OCI-LY1 (cell line): ENCODE measurements around the gene ATG7.

ENCODE experiments used
- H2AFZ ChIP-seq: fragments of 200-600 bp; sonication (generic), shearing (Covaris generic); 2 replicates; pipeline ENCODE4 v1.6.0; 2014; ENCODE audit warnings: antibody characterized with exemption, mild to moderate bottlenecking, low read length
- H3F3A ChIP-seq: fragments of 200-600 bp; sonication (generic), shearing (Covaris generic); 2 replicates; pipeline ENCODE4 v1.6.0; 2014; ENCODE audit warnings: mild to moderate bottlenecking, antibody characterized with exemption, low read length, moderate library complexity; ENCODE audit not compliant: insufficient read depth
- H3K27ac ChIP-seq: fragments of 200-600 bp; sonication (generic); 2 replicates; pipeline ENCODE4 v1.5.1; 2014; ENCODE audit warnings: low read length, mixed run types, mild to moderate bottlenecking, low read depth; ENCODE audit not compliant: poor library complexity, severe bottlenecking
- H3K27me3 ChIP-seq: fragments of 200-600 bp; sonication (generic); 2 replicates; pipeline ENCODE4 v1.6.0; 2014; ENCODE audit warnings: antibody characterized with exemption, mild to moderate bottlenecking, low read length, moderate library complexity; ENCODE audit not compliant: insufficient read depth
- H3K36me3 ChIP-seq: fragments of 200-600 bp; sonication (generic); 2 replicates; pipeline ENCODE4 v1.6.1; 2014; ENCODE audit warnings: mild to moderate bottlenecking, antibody characterized with exemption, low read length, moderate library complexity, mixed read lengths; ENCODE audit not compliant: insufficient read depth
- H3K4me1 ChIP-seq: fragments of 200-600 bp; sonication (generic); 2 replicates; pipeline ENCODE4 v1.5.1; 2014; ENCODE audit warnings: mild to moderate bottlenecking, low read length, moderate library complexity; ENCODE audit not compliant: insufficient read depth, severe bottlenecking
- H3K4me2 ChIP-seq: fragments of 200-600 bp; sonication (generic), shearing (Covaris generic); 2 replicates; pipeline ENCODE4 v1.6.1; 2014; ENCODE audit warnings: low read length
- H3K4me3 ChIP-seq: fragments of 200-600 bp; sonication (generic); 2 replicates; pipeline ENCODE4 v1.5.1; 2014; ENCODE audit warnings: low read length, low read depth, mild to moderate bottlenecking, mixed read lengths; ENCODE audit not compliant: poor library complexity, severe bottlenecking
- H3K79me2 ChIP-seq: fragments of 200-600 bp; shearing (Covaris generic); 2 replicates; pipeline ENCODE4 v1.6.1; 2016; ENCODE audit warnings: mixed run types, low read length, mixed read lengths; ENCODE audit not compliant: insufficient read depth
- H3K9ac ChIP-seq: fragments of 200-600 bp; sonication (generic), shearing (Covaris generic); 2 replicates; pipeline ENCODE4 v1.6.1; 2014; ENCODE audit warnings: mild to moderate bottlenecking, low read length, mixed read lengths
- H3K9me2 ChIP-seq: fragments of 200-600 bp; sonication (generic), shearing (Covaris generic); 2 replicates; pipeline ENCODE4 v1.6.1; 2014; ENCODE audit warnings: low read depth, mild to moderate bottlenecking, low read length, mixed read lengths
- H3K9me3 ChIP-seq: fragments of 200-600 bp; shearing (Covaris generic); 2 replicates; pipeline ENCODE4 v1.6.1; 2014; ENCODE audit warnings: low read length, mixed read lengths
- H4K20me1 ChIP-seq: fragments of 200-600 bp; sonication (generic), shearing (Covaris generic); 2 replicates; pipeline ENCODE4 v1.6.0; 2016; ENCODE audit warnings: mild to moderate bottlenecking, low read length; ENCODE audit not compliant: insufficient read depth
- CTCF ChIP-seq: fragments of 200-600 bp; sonication (generic), shearing (Covaris generic); IDR thresholded peaks from 2 replicates; pipeline ENCODE4 v1.5.1; 2017; ENCODE audit warnings: mild to moderate bottlenecking, antibody characterized with exemption, low read length, moderate library complexity, mixed read lengths
- EZH2 ChIP-seq: fragments of 200-600 bp; sonication (generic), shearing (Covaris generic); IDR thresholded peaks from 2 replicates; pipeline ENCODE4 v1.8.0; 2017; ENCODE audit warnings: borderline replicate concordance, mixed run types, mild to moderate bottlenecking, antibody characterized with exemption, low read length, moderate library complexity, mixed read lengths

Gene ATG7

GRCh38 chr3:11463591-11463990 is 191.4 kb downstream of the ATG7 start:
- Histone ChIP-seq H3K9me2 (no peaks in the 10 kb centered on the region), H3K4me2 (no peak overlapping the region), H2AFZ (no peak overlapping the region), H3K36me3 (0 out of 2 replicates have a peak, but pooled peaks cover 8% of the 10 kb centered on the region), H3K9ac (no peak overlapping the region), H3K4me3 (no peak overlapping the region), H3K79me2 (no peaks in the 10 kb centered on the region), H3K4me1 (no peaks in the 10 kb centered on the region), H3K9me3 (no peaks in the 10 kb centered on the region), H3F3A (no peaks in the 10 kb centered on the region), H4K20me1 (no peaks in the 10 kb centered on the region), H3K27ac (no peak overlapping the region), H3K27me3 (no peaks in the 10 kb centered on the region)
- TF ChIP-seq EZH2 (no peak), CTCF (no peak)

GRCh38 chr3:11464356-11464755 is 192.2 kb downstream of the ATG7 start:
- TF ChIP-seq CTCF (no peak), EZH2 (no peak)
- H3K9me2 ChIP-seq, result no peaks in the 10 kb centered on the region

GRCh38 chr3:11465744-11466616 is 193.8 kb downstream of the ATG7 start:
- Histone ChIP-seq H3K27ac (no peak overlapping the region), H3K9me2 (no peaks in the 10 kb centered on the region), H3K9ac (no peak overlapping the region), H3K4me2 (no peak overlapping the region), H3K4me3 (no peak overlapping the region), H3K36me3 (0 out of 2 replicates have a peak, but pooled peaks cover 11% of the 10 kb centered on the region), H4K20me1 (no peaks in the 10 kb centered on the region), H3F3A (no peaks in the 10 kb centered on the region), H3K9me3 (no peaks in the 10 kb centered on the region), H3K27me3 (no peaks in the 10 kb centered on the region), H3K4me1 (no peaks in the 10 kb centered on the region), H2AFZ (no peak overlapping the region), H3K79me2 (no peaks in the 10 kb centered on the region)
- TF ChIP-seq EZH2 (no peak), CTCF (no peak)

More at GRCh38 chr3:11464356-11464755, 192.2 kb downstream of the ATG7 start:
- Histone ChIP-seq H3K9me3 (no peaks in the 10 kb centered on the region), H2AFZ (no peak overlapping the region), H3K4me1 (no peaks in the 10 kb centered on the region), H3K36me3 (0 out of 2 replicates have a peak, but pooled peaks cover 11% of the 10 kb centered on the region), H3K4me2 (no peak overlapping the region), H3K27ac (no peak overlapping the region), H4K20me1 (no peaks in the 10 kb centered on the region), H3F3A (no peaks in the 10 kb centered on the region), H3K27me3 (no peaks in the 10 kb centered on the region), H3K4me3 (no peak overlapping the region), H3K9ac (no peak overlapping the region), H3K79me2 (no peaks in the 10 kb centered on the region)
